Measurements from ENCODE around the gene RPUSD1.
"Not testable (repeated sequence)": the region's sequence is repeated elsewhere in the genome, so short reads cannot be mapped to it uniquely, and the experiment has no call there.

- TF ChIP-seq CTCF (IDR thresholded peaks at IDR 0.05; ENCODE audit: poor library complexity); EZH2phosphoT487 (IDR thresholded peaks at IDR 0.05; ENCODE audit: low read depth, severe bottlenecking, unreplicated experiment); EZH2 (IDR thresholded peaks at IDR 0.05; ENCODE audit: borderline replicate concordance): not testable (repeated sequence)
Measured at GRCh38 chr16:776298-776697, 11.9 kb downstream of the RPUSD1 start.
